Stimulated activated CD4-positive, alpha-beta T cell treated with anti-CD3 and anti-CD28 coated beads, Interleukin-12 subunit alpha, Interleukin-12 subunit beta, amount 100 ng/mL, for 4 hours (primary cell): ENCODE data around the gene PTH1R.

Experiments
- DNase-seq: peaks from one replicate; pipeline ENCODE4 v3.0.0-alpha.2; 2020

Gene PTH1R

GRCh38 chr3:46865031-46865507, 12.5 kb upstream of the PTH1R start:
- no peak for DNase-seq

DNA sequence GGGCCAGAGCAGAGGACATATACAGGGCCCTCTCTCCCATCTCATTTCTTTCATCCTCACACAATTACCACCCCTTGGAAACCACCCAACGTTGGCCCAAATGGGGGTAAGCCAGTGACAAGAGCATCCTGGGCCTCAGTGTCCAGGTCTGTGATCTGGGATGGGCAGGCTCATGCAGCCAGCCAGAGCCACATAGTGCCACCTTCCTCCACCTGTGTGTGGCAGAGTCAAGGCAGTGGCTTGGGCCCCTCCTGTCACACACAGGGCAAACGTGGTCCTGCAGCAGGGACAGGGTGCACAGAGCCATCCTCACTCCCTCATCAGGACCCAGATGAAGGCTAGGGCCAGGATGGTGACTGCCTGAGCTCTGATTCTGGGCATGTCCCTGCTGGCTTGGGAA, 12.0 kb upstream of the PTH1R start:
- DNase-seq, result no peak

DNA sequence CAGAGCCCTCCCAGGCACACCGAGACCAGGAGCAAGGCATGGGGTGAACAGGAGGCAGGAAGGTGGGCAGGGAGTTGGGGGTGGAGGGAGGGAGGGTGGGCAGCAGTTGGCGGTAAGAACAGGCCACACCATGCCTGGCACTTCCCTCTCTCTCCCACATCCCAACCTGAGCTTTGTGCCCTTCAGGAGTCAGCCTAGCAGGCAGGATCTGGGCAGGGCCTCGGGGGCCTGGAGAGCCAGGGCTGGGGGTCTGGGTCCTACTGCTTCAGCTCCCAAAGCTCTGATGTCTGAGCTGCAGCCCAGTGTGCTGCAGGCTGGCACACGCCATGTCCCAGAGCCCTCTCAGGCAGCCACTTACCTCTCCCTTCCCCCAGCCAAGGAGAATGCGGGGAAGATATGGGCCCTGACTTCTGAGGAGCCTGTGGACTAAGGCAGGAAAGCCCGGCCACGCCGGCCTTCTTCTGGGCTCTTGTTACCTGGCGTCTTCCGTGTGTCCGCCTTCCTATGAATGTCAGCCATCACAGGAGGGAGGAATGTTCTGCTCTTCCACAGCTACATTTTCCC, 11.4 kb upstream of the PTH1R start:
- no peak for DNase-seq

DNA sequence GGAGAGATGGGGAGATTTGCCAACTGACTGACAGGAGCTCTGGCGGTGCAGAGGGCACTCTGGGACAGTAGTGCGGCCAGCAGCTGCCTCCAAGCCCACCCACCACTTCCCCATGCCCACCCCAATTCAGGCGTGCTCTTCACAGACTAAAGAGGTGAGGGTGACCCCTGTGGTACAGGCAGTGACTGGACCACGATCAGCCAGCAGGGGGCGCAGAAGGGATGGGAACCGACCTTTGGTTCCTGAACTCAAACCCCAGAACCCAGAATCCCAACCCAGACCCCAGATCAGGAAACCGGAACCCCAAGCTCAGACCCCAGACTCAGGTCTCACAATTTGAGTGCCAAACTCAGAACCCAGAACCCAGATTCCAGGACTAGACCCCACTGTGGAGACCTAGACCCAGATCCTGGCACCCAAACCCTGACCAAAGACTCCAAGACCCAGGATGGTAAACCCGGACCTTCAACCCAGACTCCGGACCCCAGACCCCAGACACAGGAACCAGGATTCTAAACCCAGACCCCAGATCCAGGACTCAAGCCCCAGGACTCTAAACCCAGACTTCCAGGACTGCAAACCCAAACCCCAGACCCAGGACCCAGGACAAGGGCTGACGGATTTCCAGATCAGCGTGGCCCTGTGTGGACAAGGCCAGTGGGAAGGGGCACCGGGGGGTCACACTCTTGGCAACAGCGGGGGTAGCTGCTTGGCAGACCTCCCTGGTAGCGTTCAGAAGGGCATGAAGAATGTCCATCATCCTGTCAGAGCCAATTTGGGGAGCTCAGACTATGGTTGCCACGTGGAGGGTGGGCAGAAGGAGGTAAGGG, 10.6 kb upstream of the PTH1R start:
- peak; percentile 89 for DNase-seq

- no peak for DNase-seq
Observed at GRCh38 chr3:46867550-46867898, 10.0 kb upstream of the PTH1R start.

- no peak for DNase-seq
Observed at GRCh38 chr3:46868287-46868686, 9.2 kb upstream of the PTH1R start.

- DNase-seq, result no peak
Observed at GRCh38 chr3:46868948-46869347, 8.6 kb upstream of the PTH1R start.

DNA sequence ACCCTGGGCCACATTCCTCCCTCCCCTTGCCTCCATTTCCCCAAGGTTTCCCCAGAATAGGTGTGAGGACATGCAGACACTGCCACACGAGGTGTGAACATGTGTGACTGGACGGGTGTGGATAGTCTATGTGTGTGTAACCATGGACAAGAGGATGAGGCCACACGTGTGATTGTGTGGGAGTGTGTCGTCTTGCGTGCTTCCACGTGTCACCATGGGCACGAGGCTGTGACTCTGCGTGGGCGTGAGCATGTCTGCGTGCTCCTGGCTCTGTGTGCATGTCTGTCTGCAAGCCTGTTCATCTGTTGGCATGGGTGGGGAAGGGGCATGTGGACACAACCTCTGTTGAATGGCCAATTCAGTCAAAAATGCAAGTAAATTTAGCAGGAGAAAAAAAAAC, 8.1 kb upstream of the PTH1R start:
- no peak for DNase-seq

- DNase-seq, result no peak
Observed at GRCh38 chr3:46870651-46871050, 6.9 kb upstream of the PTH1R start.

- no peak for DNase-seq
Observed at GRCh38 chr3:46871222-46871621, 6.3 kb upstream of the PTH1R start.

GRCh38 chr3:46873521-46873920, 4.0 kb upstream of the PTH1R start:
- DNase-seq, result no peak

GRCh38 chr3:46874430-46874829, 3.1 kb upstream of the PTH1R start:
- DNase-seq, result no peak

- DNase-seq, result no peak
Observed at GRCh38 chr3:46875560-46875959, 2.0 kb upstream of the PTH1R start.

DNA sequence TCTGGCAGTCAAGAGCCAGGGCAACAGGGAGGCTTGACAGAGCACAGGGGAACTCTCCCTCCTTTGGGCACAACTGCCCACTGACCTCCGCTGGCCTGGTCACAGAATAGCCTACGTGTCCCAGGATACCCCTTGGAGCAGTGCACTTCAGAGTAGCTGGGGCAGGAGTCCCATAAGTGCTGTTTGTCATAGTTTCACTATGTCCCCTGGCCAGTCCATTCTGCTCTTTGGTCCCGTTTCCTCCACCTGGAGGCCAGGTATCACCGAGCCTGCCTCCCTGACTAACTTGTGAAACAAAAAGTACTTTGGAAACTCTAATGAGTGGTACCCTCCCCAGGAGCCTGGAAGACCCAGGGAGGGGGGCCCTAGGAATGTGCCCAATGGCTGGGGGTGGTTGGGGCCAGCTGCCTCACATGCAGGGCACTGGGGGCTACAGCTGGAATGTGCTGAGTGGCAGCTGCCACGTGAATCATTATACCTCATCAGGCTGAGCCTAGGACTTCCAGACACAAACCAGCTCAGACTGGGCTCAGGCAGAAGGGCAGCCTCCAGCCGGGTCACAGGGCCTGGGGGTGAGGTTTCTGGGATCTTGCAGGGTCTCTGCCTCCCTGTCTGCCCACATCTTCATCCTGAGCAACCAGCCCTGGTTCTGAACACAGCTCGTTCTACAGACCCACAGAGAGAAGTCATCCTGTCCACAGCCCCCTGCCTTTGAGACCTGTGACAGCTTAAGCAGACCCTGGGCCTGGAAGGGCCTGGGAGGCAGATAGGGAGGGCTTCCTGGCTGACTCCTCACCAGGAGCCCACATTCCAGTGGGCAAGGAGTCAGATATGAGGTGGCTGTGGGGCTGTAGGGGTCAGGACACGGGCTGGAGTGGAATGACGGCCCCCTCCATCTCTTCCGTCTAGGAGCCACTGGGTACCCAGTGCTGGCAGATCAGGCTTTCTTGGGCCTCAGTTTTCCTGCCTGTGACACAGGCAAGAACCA, 914 bp upstream of the PTH1R start:
- DNase-seq, result no peak

- no peak for DNase-seq
Observed at GRCh38 chr3:46878781-46879436, 1.4 kb downstream of the PTH1R start.

DNA sequence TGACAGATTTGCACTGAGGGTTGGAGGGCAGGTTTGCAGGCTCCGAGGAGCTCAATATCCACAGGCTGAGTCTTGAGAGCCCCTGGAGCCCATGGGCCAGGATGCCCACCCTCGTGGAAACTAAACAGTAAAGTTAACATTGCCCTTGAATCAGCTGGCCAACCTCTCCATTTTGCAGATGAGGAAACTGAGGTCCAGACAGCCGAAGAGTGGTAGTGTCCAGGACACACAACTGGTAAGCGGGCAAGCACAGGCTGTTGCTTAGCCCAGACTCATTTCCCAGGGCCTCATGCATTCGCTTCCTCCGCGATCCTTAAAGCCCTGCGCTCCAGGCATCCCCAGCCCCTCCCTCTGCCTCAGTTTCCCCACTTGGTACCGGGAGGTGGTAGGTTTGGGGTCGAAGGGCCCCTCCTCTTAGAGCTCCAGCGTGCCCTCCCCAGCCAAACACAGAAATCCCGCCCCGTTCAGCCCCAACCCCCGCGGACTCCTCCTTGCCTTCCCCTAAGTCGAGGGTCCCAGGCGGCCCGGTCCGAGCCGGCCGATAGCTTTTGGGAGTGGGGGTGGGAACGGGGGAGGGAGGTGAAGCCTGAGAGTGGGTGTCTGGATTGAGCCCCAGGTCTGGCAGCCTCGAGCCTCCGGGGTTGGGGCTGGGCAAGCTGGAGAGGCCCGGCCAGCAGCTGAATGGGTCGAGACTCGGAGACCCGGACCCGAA, 3.5 kb downstream of the PTH1R start:
- DNase-seq, result no peak

GRCh38 chr3:46881596-46882376, 4.3 kb downstream of the PTH1R start:
- peak; percentile 17 for DNase-seq

DNA sequence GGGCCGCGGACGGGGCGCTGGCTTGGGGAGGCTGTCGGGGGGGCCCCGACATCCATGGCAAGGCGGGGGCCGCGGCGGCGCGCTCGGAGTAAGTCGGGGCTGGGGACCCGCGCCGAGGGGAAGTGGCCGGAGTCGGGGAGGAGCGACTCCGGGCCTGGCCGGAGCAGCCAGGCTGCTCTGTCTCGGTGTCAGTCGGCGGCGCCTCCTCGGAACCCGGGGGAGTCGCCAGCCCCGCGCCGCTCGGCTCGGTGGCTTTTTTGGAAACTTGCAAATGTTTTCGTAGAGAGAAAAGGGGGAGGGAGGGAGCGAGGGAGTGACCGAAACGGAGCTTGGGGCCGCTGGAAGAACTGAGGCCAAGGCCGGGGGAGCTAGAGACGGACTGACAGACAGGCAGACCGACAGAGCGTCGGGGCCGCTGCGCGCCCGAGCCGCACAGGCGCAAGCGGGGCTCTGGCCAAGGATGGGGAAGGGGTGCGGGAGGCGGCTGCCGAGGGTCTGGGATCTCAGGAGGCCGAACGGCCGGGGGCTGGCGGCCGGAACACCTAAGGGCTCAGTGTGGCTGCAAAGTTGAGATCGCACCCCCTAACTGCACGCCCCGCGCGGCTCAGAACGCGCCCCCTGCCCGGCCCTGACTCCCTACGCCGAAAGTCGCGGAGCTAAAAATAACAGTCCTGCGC, 5.0 kb downstream of the PTH1R start:
- peak; percentile 6 for DNase-seq

- peak; percentile 4 for DNase-seq
Observed at GRCh38 chr3:46883054-46883829, 5.7 kb downstream of the PTH1R start.

DNA sequence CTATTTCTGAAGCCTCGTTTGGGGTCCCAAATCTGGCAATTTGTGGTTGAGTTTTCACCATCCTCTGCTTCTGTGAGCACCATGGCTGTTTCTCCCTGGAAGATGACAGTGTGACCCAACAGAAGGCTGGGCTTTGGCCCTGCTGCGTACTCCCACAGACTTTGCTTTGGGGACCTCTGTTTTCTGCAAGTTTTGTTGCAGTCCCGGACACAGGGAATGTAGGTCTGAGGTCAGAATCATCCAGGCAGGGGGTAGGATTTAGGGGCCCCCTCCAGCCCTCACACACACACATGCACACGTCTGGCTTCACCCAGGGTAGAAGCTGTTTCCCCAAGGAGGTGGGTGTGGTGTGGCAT, 6.3 kb downstream of the PTH1R start:
- DNase-seq, result no peak
